Fibroblast of lung (primary cell): ENCODE results near the gene SCARF1. TPM values are rescaled to one million over a fixed set of nuclear protein-coding genes. Genes with fewer than 3 reads are reported as not detected.
A peak's percentile ranks its signal among the peaks of the same experiment; 100 is the strongest.

Source experiments
- DNase-seq, 2 donors: peaks; one replicate each; pipeline versions ENCODE4 v3.0.0 to v3.0.0-alpha.2; 2010; ENCODE audit warnings: low read depth in 2 of 2
- H2AFZ ChIP-seq: 2 replicates; pipeline ENCODE4 v1.5.1; 2012; ENCODE audit warnings: low read length, control low read depth, inconsistent platforms
- H3K27ac ChIP-seq: 2 replicates; pipeline ENCODE4 v1.5.1; 2011; ENCODE audit warnings: low read length, control low read depth; ENCODE audit not compliant: insufficient read depth
- H3K27me3 ChIP-seq: 2 replicates; pipeline ENCODE4 v1.5.1; 2011; ENCODE audit warnings: mild to moderate bottlenecking, low read length; ENCODE audit not compliant: control insufficient read depth, insufficient read depth
- H3K36me3 ChIP-seq: 2 replicates; pipeline ENCODE4 v1.5.1; 2011; ENCODE audit warnings: low read length; ENCODE audit not compliant: control insufficient read depth, insufficient read depth
- H3K4me1 ChIP-seq: 2 replicates; pipeline ENCODE4 v1.5.1; 2011; ENCODE audit warnings: low read length; ENCODE audit not compliant: control insufficient read depth, insufficient read depth; ENCODE audit errors: extremely low read depth
- H3K4me2 ChIP-seq: 2 replicates; pipeline ENCODE4 v1.5.1; 2011; ENCODE audit warnings: low read length, control low read depth; ENCODE audit not compliant: insufficient read depth; ENCODE audit errors: extremely low read depth
- H3K4me3 ChIP-seq, 4 experiments: fragments of 200-600 bp in 1 of 4; sonication (generic) in 1 of 4; replicated peaks in 1 of 4; 2 replicates each; pipeline ENCODE4 v1.5.1; 2011 to 2016; ENCODE audit warnings: low read length in 4 of 4, low read depth in 3 of 4, mild to moderate bottlenecking in 3 of 4, control low read depth in 2 of 4, inconsistent platforms in 1 of 4, mixed read lengths in 1 of 4; ENCODE audit not compliant: insufficient read depth in 1 of 4; ENCODE audit errors: control extremely low read depth in 1 of 4
- H3K79me2 ChIP-seq: 2 replicates; pipeline ENCODE4 v1.5.1; 2012; ENCODE audit warnings: mild to moderate bottlenecking, low read length, inconsistent platforms; ENCODE audit not compliant: control insufficient read depth, insufficient read depth
- H3K9ac ChIP-seq: 2 replicates; pipeline ENCODE4 v1.5.1; 2011; ENCODE audit warnings: mild to moderate bottlenecking, low read length, control low read depth; ENCODE audit not compliant: insufficient read depth
- H3K9me3 ChIP-seq: 2 replicates; pipeline ENCODE4 v1.5.1; 2012; ENCODE audit warnings: low read depth, low read length; ENCODE audit not compliant: control insufficient read depth, insufficient read depth
- H4K20me1 ChIP-seq: 2 replicates; pipeline ENCODE4 v1.5.1; 2011; ENCODE audit warnings: low read length; ENCODE audit not compliant: control insufficient read depth, insufficient read depth; ENCODE audit errors: extremely low read depth
- EZH2 ChIP-seq: IDR thresholded peaks from 2 replicates; pipeline ENCODE4 v1.5.1; 2012; ENCODE audit warnings: low read length, control low read depth, mild to moderate bottlenecking; ENCODE audit errors: missing control alignments
- polyA minus RNA-seq: library from RNA; depleted of rRNA, polyadenylated mRNA; stranded (reverse); fragments of >200 nt; gene quantifications from 2 replicates; pipeline ENCODE4 v1.2.3, GENCODE V29; 2011; ENCODE audit warnings: low replicate concordance
- polyA plus RNA-seq, 2 donors: library from polyadenylated mRNA; depleted of rRNA in 1 of 2; stranded (reverse) in 1 of 2; unstranded in 1 of 2; fragments of >200 nt; gene quantifications; 2 replicates each; pipeline ENCODE4 v1.2.1, GENCODE V29; 2011 to 2012; ENCODE audit warnings: missing spikeins in 1 of 2
- total RNA-seq: library from RNA; depleted of rRNA; stranded (reverse); fragments of >200 nt; gene quantifications from 2 replicates; pipeline ENCODE4 v1.2.1, GENCODE V29; 2014
- TF ChIP-seq, protein P1 (sequence below), 2 donors: IDR thresholded peaks in 1 of 2; conservative IDR thresholded peaks in 1 of 2; 1 replicate in 1 of 2; 2 replicates in 1 of 2; pipeline ENCODE4 v1.5.1; 2011 to 2012; ENCODE audit warnings: low read length in 2 of 2, control low read depth in 1 of 2, inconsistent platforms in 1 of 2, low read depth in 1 of 2, mild to moderate bottlenecking in 1 of 2

The SCARF1 gene, protein sequence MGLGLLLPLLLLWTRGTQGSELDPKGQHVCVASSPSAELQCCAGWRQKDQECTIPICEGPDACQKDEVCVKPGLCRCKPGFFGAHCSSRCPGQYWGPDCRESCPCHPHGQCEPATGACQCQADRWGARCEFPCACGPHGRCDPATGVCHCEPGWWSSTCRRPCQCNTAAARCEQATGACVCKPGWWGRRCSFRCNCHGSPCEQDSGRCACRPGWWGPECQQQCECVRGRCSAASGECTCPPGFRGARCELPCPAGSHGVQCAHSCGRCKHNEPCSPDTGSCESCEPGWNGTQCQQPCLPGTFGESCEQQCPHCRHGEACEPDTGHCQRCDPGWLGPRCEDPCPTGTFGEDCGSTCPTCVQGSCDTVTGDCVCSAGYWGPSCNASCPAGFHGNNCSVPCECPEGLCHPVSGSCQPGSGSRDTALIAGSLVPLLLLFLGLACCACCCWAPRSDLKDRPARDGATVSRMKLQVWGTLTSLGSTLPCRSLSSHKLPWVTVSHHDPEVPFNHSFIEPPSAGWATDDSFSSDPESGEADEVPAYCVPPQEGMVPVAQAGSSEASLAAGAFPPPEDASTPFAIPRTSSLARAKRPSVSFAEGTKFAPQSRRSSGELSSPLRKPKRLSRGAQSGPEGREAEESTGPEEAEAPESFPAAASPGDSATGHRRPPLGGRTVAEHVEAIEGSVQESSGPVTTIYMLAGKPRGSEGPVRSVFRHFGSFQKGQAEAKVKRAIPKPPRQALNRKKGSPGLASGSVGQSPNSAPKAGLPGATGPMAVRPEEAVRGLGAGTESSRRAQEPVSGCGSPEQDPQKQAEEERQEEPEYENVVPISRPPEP
- 0.77 and 0.99 TPM in 2 replicates for total RNA-seq
- polyA plus RNA-seq, result 0.09 and 2.4 TPM in 2 replicates
- 0.15 and 3.5 TPM in 2 replicates for polyA plus RNA-seq (2012)
- 3.6 TPM in 1 of 2 replicates, not detected in the other for polyA minus RNA-seq

DNA sequence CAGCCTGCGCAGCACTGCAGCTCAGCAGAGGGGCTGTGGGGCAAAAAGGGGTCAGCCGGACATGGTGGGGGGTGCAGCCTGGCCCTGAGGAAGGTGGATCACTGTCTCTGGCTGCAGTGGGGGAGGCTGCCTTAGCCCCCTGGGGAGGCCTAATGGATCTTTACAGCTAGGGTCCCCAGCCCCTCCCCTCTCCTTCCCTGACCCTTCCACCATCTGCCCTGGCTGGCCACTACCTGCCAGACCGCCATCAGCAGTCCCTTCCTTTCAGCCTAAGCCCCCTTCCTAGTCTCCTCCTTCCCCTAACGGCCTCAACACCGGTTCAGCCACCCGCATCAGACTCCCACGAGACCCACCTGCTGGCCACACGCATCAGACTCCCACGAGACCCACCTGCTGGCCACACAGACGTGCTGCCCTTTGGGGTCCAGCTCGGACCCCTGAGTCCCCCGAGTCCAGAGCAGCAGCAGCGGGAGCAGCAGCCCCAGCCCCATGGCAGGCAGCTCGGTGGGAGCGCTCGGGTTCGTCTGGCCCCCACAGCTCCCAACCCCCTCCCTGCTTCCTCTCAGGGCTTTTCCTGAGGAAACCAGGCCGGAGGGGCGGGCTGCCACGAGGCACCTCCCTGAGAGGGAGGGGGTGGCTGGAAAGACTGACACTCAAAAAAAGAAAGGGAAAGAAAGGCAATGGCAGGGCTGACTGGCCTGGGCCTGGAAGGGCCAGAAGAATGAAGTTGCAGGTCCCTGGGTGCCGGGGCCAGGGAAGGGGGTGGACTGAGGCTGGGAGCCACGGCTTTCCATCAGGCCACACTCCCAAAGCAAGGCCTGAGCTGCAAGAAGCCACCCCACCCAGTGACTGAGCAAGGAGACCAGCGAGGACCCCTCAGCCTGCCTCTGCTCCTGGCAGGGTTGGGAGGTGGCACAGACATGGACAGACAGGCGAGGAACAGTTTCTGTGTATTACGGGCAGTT lies at the start of gene SCARF1:
SCARF1 (minus strand) TSS at position 526 of the 965 bp plus-strand sequence; CDS start at position 491, 35 bp downstream.
- H3K4me3 ChIP-seq, result no peak within 1 kb of the TSS
- H3K27ac ChIP-seq, result peak within 1 kb of the TSS; percentile 12
- TF ChIP-seq, protein P1, sequence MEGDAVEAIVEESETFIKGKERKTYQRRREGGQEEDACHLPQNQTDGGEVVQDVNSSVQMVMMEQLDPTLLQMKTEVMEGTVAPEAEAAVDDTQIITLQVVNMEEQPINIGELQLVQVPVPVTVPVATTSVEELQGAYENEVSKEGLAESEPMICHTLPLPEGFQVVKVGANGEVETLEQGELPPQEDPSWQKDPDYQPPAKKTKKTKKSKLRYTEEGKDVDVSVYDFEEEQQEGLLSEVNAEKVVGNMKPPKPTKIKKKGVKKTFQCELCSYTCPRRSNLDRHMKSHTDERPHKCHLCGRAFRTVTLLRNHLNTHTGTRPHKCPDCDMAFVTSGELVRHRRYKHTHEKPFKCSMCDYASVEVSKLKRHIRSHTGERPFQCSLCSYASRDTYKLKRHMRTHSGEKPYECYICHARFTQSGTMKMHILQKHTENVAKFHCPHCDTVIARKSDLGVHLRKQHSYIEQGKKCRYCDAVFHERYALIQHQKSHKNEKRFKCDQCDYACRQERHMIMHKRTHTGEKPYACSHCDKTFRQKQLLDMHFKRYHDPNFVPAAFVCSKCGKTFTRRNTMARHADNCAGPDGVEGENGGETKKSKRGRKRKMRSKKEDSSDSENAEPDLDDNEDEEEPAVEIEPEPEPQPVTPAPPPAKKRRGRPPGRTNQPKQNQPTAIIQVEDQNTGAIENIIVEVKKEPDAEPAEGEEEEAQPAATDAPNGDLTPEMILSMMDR (conservative IDR thresholded peaks at IDR 0.05 in 1 of 2, IDR thresholded peaks at IDR 0.05 in 1 of 2; ENCODE audit: low read depth in 1 of 2, low read length in 2 of 2), result no peak
- no peak for TF ChIP-seq EZH2
- H3K4me2 ChIP-seq, result no peak within 1 kb of the TSS
- DNase-seq, result no peak
- no peak within 1 kb of the TSS for H2AFZ ChIP-seq
- peak within 1 kb of the TSS; percentile 42 for H3K9ac ChIP-seq
- no peaks in the 10 kb centered on the region for H3K36me3 ChIP-seq
- peaks cover 25% of the 10 kb centered on the region for H3K4me1 ChIP-seq
- no peaks in the 10 kb centered on the region for H4K20me1 ChIP-seq
- no peaks in the 10 kb centered on the region for H3K79me2 ChIP-seq
- H3K27me3 ChIP-seq, result no peaks in the 10 kb centered on the region
- H3K9me3 ChIP-seq, result no peaks in the 10 kb centered on the region

DNA sequence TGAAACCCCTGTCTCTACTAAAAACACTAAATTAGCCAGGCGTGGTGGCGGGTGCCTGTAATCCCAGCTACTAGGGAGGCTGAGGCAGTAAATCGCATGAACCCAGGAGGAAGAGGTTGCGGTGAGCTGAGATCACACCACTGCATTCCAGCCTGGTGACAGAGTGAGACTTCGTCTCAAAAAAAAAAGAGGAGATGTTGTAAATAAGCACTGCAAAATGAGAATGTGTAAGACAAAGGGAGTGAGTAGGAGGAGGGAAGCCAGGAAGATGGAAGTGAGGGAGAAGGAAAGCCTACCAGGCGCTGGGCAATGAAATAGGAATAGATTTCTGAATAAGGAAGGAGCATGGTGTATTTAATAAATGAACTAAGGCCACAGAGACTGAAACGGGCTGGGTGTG lies 47.8 kb upstream of the SCARF1 start:
- Histone ChIP-seq H3K4me1 (no peaks in the 10 kb centered on the region), H3K9me3 (no peaks in the 10 kb centered on the region), H3K27ac (no peak overlapping the region), H2AFZ (no peak overlapping the region), H4K20me1 (no peaks in the 10 kb centered on the region), H3K79me2 (no peaks in the 10 kb centered on the region), H3K36me3 (no peaks in the 10 kb centered on the region), H3K4me2 (no peak overlapping the region), H3K9ac (no peak overlapping the region), H3K27me3 (no peaks in the 10 kb centered on the region), H3K4me3 (no peak overlapping the region)
- DNase-seq, result peak in 1 of 2 donors; percentile 40
- no peak for TF ChIP-seq EZH2
- TF ChIP-seq, protein P1 (conservative IDR thresholded peaks at IDR 0.05 in 1 of 2, IDR thresholded peaks at IDR 0.05 in 1 of 2; ENCODE audit: low read depth in 1 of 2, low read length in 2 of 2), result no peak
